Liver (tissue), 3 donors: Measurements from ENCODE around the gene RPL10A.

ENCODE experiments used
- ATF3 ChIP-seq: IDR thresholded peaks from 2 replicates; pipeline ENCODE4 v1.6.1; 2016; ENCODE audit warnings: antibody characterized with exemption
- CTCF ChIP-seq: fragments of 150-350 bp; IDR thresholded peaks from 2 replicates; pipeline ENCODE4 v1.5.1; 2017; ENCODE audit warnings: improper control_type of control experiment, low read depth, low read length; ENCODE audit not compliant: missing input control
- EGR1 ChIP-seq, 2 donors: IDR thresholded peaks; 2 replicates each; pipeline ENCODE4 v1.6.1; 2016 to 2018; ENCODE audit warnings: antibody characterized with exemption in 2 of 2, low read depth in 2 of 2
- FOXA2 ChIP-seq: IDR thresholded peaks from 2 replicates; pipeline ENCODE4 v1.6.1; 2016; ENCODE audit warnings: antibody characterized with exemption
- GABPA ChIP-seq, 2 donors: IDR thresholded peaks in 1 of 2; conservative IDR thresholded peaks in 1 of 2; 2 replicates each; pipeline ENCODE4 v1.6.1; 2016; ENCODE audit warnings: antibody characterized with exemption in 2 of 2, mild to moderate bottlenecking in 1 of 2, moderate library complexity in 1 of 2
- JUND ChIP-seq, 2 donors: IDR thresholded peaks; 2 replicates each; pipeline ENCODE4 v1.6.1; 2016; ENCODE audit warnings: antibody characterized with exemption in 2 of 2
- MAX ChIP-seq: IDR thresholded peaks from 2 replicates; pipeline ENCODE4 v1.6.1; 2016; ENCODE audit warnings: antibody characterized with exemption
- RAD21 ChIP-seq, 2 donors: IDR thresholded peaks; 2 replicates each; pipeline ENCODE4 v1.6.1; 2016; ENCODE audit warnings: antibody characterized with exemption in 2 of 2, mild to moderate bottlenecking in 2 of 2
- REST ChIP-seq: IDR thresholded peaks from 2 replicates; pipeline ENCODE4 v1.6.1; 2016; ENCODE audit warnings: antibody characterized with exemption, mild to moderate bottlenecking
- YY1 ChIP-seq: IDR thresholded peaks from 2 replicates; pipeline ENCODE4 v1.6.1; 2016; ENCODE audit warnings: antibody characterized with exemption, mild to moderate bottlenecking
- donor health status: healthy.
- donor health status: healthy.

GRCh38 chr6:35470663-35471120 is 2.5 kb downstream of the RPL10A start:
- no peak for TF ChIP-seq CTCF
- no peak for TF ChIP-seq RAD21 (IDR thresholded peaks at IDR 0.05)
- no peak for TF ChIP-seq REST
- TF ChIP-seq YY1: no peak
- TF ChIP-seq ATF3: no peak
- TF ChIP-seq GABPA (IDR thresholded peaks at IDR 0.05 in 1 of 2, conservative IDR thresholded peaks at IDR 0.05 in 1 of 2): no peak
- TF ChIP-seq JUND (IDR thresholded peaks at IDR 0.05): no peak
- no peak for TF ChIP-seq FOXA2
- TF ChIP-seq MAX: no peak
- no peak for TF ChIP-seq EGR1 (IDR thresholded peaks at IDR 0.05; ENCODE audit: low read depth in 2 of 2)
